GM12873 (cell line): ENCODE measurements around the gene HELZ2.
A peak's percentile ranks its signal among the peaks of the same experiment; 100 is the strongest.

Source experiments
- CTCF ChIP-seq: IDR thresholded peaks from 2 replicates; pipeline ENCODE4 v1.5.1; 2012; ENCODE audit warnings: low read depth, mild to moderate bottlenecking, moderate library complexity, low read length, control low read depth; ENCODE audit not compliant: insufficient read depth; ENCODE audit errors: missing control alignments

Gene HELZ2

GRCh38 chr20:63582382-63583063, 8.5 kb upstream of the HELZ2 start:
- TF ChIP-seq CTCF = no peak

- peak; percentile 66 for TF ChIP-seq CTCF
Observed at GRCh38 chr20:63580796-63581461, 6.9 kb upstream of the HELZ2 start.

GRCh38 chr20:63579017-63579694, 5.1 kb upstream of the HELZ2 start:
- TF ChIP-seq CTCF = no peak

GRCh38 chr20:63578224-63579016, 4.4 kb upstream of the HELZ2 start:
- TF ChIP-seq CTCF = no peak

- TF ChIP-seq CTCF = no peak
Observed at GRCh38 chr20:63577317-63577894, 3.4 kb upstream of the HELZ2 start.

- TF ChIP-seq CTCF = no peak
Observed at GRCh38 chr20:63576311-63576710, 2.3 kb upstream of the HELZ2 start.
